ENCODE results near the gene CD300LD.
"Not testable (repeated sequence)": the region's sequence is repeated elsewhere in the genome, so short reads cannot be mapped to it uniquely, and the experiment has no call there.

Gene CD300LD

DNA sequence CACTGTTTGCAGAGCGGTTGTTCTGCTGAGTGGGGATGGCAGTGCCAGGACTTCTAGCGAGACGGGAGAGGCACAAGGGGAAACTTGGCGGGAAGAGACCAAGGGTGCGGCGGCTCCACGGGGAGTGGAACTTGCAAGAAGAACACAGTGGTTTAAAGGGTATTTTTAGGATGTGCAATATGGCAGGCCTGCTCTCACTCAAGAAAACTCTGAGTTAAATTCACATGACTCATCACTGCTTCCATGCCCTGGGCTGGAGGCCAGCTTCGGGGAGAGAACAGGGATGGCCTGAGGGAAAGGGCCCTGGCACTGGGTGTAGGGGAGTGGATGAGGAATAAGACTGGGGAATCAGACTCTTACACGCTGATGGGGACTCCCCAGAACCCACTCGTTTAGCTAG is 13.3 kb upstream of the CD300LD start:
- no peak for DNase-seq

DNA sequence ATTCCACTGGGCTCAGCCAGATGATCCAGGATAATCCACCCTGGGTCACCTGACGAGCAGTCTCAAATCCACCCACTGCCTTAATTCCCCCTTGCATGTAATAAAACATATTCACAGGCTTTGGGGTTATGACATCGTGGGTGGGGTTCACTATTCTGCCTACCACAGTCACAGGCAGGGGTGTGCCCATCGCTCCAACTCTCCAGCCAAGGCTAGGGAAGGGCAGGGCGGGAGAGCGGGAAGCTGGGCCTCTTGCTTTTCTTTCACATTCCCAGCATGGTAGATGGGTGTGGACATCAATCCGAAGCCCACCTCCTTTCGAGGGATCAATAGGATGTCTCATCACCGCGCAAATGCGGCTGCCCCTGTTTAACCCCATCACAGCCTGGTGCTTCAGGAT is 12.7 kb upstream of the CD300LD start:
- DNase-seq = no peak

DNA sequence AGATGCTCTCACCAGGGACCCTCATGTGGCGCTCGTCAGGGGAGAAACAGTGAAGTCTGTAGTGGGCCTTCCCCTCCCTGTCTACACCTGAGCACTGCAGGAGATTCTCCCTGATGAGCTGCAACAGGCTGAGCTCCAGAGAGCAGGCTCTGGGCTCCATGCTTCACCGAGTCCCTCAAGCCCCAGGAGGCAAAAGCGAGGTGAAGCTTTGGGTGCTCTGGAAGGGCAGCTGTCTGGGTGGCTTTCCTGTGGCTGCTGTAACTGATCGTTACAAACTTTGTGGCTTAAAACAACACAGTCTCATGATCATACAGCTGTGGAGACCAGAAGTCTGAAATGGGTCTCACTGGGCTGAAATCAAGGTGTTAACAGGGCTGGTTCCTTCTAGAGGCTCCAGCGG is 12.1 kb upstream of the CD300LD start:
- DNase-seq = no peak

DNA sequence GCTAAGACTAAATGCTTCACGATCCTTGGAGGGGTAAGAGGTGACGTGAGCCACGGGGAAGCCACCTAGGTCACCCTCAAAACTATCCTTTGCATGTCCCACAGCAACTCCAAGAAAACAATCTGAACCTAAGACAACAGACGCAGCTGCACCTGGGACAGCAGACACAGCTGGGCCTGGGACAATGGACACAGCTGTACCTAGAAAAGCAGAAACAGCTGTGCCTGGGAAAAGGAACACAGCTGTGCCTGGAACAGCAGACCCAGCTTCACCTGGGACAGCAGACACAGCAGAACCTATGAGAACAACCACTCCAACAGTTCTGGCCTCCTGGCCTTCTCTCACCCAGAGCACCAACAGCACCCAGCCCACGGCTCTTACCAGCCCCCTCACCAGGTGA is 11.7 kb upstream of the CD300LD start:
- DNase-seq = no peak

DNA sequence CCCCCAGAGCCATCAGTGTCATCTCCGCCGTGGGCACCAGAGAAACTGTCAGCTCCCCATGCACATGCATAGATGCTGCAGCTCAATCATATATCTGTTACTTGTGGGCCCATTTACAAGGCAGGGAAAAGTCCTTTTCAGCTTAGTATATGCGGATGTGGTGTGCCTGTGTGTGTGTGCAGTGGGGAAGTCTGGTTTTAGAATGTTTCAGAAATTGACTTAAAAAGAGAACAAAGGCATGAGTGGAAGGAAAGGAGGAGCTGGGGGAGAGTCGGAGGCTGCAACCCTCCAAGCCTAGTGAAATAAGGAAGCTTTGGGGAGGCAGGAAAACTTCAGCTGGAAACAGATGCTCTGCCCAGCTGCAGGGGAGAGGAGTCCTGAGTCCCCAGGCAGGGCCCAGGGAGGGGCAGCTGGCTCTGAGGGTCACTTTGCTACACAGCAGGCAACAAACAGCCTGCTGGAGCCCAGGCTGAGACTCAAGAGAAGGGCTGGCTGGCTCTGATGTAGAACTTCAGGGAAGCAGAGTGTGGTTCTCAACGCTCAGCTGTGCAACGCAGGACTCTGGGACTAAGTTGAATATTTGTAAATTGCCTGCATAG is 11.1 kb upstream of the CD300LD start:
- DNase-seq = no peak

DNA sequence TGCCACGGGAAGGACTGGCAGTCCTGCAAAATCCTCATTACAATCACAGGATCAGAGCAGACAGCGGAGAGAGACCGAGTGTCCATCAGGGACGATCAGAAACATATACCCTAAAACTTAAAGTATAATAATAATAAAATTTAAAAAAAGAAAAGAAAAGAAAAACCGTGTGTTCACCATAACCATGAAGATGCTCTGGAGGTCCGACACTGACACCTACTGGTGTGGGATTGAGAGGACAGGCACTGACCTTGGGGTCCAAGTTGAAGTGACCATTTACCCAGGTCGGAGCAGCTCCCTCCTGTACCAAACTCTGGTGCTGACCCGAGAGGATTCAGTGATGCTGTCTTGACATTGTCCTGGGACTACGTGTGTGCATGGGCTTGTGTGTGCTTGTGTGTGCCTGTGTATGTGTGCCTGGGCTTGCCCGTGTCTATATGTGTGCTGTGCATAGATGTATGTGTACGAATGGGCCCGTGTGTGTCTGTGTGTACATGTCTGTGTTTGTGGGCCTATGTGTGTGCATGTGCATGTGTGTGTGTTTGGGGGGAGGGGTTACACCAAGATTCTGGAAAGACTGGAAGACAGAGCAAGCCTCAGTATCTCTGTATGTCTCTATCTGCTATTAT is 10.0 kb upstream of the CD300LD start:
- DNase-seq = no peak

DNA sequence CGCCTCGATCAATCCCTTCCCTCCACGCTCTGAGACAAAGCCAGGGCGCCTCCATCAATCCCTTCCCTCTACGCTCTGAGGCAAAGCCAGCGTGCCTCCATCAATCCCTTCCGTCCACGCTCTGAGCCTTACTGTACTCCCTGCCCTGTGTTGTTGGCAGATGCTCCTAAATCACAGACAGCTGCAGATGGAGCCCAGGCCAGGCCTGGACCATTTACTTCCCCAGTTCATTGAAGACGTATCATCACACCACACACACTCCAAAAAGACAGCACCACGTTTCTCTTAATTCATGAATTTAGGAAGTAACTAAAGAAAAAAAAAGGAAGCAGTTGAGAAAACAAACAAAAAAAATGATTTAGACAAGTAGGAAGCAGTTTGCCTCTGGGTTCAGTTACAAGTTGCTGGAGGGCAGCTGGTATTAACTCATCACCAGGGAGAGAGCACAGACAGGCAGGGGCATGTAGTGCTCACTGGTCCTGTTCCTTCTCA is 7.4 kb upstream of the CD300LD start:
- no peak for DNase-seq

DNA sequence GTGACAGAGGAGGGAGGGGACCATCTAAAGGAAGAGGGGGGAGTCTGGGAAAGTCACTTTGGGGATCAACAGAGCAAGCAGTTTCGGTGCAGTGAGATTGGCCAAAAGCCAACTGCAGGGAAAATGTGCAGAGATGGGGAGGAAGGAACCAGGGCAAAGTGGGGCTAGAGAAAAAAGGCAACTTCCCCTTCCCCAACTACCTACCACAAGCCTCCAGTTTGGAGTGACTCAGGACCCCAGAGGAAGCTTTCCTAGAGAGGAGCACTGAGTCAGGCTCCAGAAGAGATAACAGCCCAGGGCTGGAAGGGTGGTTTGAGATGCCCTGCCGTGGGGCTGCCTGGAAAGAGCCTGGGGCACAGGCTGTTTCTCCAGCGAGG is 6.9 kb upstream of the CD300LD start:
- DNase-seq = no peak

DNA sequence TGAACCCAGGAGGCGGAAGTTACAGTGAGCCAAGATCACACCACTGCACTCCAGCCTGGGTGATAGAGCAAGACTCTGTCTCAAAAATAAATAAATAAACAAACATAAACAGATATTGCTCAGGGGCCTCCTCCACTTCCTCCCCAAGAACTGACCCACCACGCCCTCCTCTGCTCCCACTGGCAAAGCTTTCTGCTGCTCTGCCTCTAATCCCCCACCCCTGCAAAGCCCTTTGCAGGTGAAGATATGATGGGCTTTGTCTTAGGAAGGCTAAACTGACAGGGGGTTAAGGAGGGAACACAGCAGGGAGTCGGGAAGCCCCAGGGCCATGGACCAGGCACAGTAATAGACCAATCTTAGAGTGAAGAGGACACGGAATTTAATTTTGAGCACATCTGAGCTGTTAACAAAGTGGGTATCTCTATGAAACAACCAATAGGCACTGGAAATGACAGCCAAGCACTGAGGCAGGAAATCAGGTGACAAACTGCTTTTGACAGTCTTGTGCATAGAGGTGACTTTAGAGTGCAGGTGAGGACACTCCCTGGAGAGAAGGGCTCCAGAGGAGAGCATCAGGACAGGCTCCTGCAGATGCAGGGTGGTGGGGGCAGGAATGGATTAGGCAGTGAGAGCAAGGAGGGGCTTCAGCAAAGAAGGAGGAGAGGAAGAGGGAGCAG is 6.4 kb upstream of the CD300LD start:
- no peak for DNase-seq

DNA sequence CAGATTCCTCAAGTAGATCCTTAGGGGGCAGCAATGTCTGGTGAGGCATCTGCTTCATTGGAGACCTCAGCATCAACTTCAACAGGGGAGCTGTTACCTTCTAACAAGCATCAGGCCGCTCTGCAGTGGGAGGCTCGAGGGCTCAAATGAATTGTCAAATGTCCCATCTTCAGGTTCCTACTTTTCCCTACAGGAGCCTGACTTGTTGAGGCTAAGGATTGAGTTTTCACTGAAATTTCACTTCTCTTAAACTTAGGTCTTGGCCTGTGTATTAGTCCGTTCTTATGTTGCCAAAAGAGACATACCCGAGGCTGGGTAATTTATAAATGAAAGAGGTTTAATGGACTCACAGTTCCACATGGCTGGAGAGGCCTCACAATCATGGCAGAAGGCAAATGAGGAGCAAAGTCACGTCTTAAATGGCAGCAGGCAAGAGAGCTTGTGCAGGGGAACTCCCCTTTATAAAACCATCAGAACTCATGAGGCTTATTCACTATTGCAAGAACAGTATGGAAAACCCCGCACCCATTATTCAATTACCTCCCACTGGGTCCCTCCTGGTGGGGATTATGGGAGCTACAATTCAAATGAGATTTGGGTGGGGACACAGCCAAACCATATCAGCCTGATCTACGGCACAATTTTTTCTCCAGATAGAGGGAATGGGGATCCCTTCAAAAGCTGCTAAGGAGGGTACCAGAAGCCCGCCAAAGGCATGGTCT is 5.1 kb upstream of the CD300LD start:
- DNase-seq = no peak

DNA sequence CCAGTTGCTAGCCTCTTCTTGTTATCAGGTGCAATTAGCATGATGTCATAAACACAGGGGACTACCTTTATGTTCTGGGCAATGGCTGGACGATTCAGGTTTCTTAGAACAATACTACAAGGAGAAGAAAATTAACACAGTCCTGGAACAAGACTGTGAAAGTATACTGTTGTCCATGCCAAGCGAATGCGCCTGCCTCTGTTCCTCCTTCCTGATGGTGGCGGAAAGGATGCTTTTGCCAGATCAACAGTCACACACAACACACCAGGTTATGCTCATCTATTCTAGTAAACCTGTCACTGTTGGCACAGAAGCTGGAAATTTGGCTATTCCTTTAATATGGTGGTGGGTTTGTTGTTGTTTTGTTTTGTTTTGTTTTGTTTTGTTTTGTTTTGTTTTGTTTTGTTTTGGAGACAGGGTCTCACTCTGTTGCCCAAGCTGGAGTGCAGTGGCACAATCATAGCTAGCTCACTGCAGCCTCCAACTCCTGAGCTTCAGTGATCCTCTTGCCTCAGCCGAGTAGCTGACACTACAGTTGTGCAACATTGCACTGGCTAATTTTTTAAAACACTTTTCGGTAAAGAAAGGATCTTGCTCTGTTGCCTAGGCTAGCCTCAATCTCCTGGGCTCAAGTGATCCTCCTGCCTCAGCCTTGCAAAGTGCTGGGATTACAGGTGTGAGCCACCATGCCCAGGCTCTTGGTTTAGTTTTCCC is 3.1 kb upstream of the CD300LD start:
- no peak for DNase-seq

DNA sequence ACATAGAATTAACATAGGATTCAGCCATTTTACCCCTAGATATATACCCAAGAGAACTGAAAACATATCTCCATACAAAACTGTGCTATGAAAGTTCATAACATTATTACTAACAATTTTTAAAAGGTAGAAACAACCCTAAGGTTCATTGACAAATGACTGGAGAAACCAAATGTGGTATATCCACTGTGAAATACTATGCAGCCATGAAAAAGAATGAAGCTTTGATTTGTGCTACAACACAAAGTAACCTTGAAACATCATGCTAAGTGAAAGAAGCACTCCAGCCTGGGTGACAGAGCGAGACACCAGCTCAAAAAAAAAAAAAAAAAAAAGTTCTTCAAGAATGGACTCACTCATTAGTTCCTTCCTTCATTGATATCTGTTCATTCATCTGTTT is 580 bp downstream of the CD300LD start:
- DNase-seq = no peak

DNA sequence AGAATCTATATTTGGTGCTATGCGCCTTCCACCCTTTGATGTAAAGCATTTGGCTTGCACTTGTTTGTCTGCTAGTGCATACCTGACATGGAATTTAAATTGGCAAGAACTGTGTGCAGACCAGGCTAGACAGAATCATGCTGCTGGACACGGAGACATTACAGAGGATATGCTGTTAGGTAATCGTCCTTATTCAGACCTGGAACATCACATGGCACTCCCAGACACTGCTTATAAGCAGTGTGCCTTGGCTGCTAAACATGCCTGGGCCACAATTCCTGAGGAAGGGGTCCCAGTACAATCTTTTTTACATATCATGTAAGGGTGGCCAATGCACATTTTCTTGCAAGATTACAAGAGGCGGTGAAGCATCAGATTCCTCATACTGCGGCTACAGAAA is 6.4 kb downstream of the CD300LD start:
- DNase-seq = no peak

DNA sequence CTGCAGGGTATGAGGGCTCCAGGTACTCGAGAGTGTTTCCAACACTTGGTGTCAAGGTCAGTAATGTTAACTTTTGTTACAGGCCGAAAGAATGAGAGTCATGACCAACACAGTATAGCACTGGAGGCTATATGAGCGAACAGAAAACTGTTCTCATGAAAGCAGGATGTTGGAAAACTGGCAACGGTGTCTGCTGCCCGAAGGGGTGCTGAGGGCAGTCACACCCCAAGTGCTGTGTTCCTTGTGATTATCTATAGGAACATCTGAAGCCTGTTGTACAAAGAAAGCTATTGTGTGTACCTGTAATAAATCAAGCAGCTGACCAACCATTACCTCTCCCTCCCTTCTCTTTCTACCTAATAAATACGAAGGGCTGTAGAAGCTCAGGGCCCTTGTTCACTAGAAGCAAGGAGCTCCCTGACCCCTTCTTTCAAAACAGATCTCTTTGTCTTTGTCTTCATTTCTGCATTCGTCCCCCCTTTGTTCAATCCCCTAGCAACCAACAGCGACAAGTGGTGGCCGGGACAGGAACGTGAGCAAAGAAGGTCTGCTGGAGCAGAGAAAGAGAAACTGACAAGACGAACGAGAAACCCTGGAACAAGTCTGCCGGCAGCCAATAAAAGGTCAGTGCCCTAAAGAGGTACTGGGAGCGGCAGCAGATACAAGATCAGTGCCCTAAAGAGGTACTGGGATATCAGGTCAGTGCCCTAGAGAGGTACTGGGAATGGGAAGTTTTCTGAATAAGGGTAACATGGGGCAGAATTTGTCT is 7.6 kb downstream of the CD300LD start:
- no peak for DNase-seq

DNA sequence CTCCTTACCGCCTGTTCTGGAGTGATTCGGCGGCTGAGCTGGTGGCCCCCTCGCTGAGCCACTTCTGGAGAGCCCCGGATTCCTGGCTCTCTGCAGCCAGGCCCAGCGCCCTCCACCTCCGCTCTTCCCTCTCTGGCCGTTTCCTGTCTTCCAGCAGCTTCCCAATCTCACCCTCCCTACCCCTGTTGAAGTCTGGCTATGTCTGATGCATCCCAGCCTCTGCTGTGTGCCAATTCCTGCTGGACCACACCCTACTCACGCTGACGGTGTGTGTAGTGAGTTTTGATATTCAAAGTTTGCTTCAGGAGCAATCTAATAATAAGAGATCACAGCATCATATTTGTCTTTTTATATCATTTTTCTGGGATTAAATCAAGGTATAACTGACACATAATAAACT is 9.4 kb downstream of the CD300LD start:
- DNase-seq = no peak

DNA sequence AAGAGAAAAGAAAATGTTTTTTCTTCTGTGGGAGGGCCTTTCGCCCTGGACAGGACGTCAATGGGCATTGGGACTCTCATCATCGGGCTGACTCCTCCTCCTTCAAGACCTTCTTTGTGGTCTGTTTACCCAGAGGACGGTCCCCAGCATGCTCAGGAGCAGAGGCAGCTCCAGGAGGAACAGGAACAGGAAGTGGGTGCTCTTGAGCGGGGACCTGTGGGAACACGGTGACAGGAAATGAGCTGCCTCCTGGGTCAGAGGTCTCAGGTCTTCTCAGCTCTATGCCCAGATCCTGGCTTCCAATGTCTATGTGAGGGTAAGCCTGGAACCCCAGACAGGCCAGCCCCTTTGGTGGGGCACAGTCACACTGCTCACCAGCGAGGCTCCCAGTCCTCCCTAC is 12.2 kb downstream of the CD300LD start:
- DNase-seq = no peak

DNA sequence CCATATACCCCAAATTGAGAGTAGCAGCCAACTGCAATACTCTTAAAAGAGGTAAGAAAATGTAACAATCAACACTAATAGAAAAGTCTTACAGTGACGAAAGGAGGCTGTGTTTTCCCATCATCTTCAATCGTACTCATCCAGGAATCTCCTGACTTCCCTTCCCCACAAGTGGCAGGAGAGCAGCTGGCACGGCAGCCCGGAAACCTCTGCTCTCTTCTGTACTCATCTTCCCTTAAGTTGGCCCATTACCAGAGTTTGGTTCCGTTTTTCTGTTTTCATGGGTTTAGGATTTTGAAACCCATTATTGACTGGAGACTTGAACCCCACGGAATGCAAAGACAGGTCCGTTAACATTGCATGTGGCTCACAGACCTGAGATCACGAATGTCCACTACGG is 13.1 kb downstream of the CD300LD start:
- no peak for DNase-seq

DNA sequence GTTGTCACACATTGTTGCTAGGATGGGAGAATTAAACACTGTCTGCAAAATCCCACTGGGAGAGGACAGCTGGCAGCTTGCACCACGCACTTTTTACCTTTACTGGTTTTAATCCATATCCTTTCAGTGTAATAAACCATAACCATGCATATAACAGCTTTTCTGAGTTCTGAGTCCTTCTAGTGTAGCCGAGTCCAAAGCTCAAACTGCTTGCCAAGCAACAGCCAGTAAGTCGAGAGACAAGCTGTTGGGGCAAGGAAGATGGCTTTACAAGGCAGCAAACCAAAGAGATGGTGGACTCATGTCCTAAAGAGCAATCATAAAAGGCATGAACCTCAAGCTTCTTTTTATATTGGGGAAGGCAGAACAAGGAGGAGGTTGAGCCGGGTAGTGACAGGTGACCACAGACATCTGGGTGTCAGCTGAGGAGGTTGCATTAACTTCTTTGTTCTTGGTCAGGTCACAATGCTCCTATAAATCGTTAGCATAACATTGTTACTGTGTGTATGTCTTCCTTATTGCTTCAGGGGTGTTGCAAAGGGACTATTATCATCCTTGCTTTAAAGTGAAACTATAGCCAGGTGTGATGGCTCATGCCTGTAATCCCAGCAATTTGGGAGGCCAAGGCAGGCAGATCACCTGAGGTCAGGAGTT is 17.5 kb downstream of the CD300LD start:
- DNase-seq = no peak

DNA sequence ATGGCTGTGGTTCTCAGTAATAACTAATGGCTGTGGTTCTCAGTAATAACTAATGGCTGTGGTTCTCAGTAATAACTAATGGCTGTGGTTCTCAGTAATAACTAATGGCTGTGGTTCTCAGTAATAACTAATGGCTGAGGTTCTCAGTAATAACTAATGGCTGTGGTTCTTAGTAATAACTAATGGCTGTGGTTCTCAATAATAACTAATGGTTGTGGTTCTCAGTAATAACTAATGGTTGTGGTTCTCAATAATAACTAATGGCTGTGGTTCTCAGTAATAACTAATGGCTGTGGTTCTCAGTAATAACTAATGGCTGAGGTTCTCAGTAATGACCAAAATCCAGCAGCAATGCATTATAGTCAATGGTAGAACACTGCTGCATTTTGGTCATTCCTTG is 18.4 kb downstream of the CD300LD start:
- DNase-seq = not testable (repeated sequence)

DNA sequence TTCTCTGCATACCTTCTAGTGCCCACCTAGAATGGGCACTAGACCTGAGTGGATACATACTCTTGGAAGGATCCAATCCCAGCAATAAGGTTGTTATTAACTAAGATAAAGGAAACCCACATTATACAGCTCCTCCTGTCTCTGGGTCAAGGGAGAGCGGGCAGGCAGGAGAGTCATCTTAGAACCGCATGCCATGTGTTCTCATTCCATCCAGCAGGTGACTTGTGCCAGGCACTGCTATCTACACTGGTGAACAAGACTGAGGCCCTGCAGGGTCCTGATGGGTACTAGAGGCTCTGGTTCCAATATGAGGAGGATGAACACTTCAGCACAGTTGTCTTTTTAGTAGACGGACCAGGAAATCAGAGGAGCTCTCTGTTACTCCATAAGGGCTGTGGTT is 18.9 kb downstream of the CD300LD start:
- DNase-seq = no peak

DNA sequence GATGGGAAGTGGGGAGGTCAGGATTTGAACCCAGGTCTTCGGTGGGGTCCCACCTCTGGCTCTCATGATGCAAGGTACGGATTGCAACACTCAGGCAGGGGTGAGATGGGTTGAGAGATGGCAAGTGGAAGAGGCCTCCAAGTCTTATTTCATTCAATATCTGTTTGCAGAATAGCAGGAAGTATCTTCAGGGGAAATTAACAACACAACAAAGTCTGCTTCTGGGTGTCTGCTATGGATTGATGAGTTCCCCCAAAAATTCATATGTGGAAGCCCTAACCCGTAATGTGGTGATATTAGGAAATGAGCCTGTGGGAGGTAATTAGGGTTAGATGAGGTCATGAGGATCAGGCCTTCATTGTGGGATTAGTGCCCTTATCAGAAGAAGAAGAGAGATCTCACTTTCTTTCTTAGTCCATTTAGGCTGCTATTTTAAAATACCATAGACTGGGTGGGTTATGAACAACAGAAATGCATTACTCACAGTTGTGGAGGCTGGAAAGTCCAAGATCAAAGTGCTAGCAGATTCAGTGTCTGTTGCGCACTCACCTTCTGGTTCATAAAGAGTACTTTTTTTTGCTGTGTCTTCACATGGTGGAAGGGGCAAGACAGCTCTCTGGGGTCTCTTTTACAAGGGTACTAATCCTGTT is 20.3 kb downstream of the CD300LD start:
- DNase-seq = no peak
